GM12878 (cell line): ENCODE measurements around the gene GDPD1. TPM values are rescaled to one million over a fixed set of nuclear protein-coding genes. Genes with fewer than 3 reads are reported as not detected.

Experiments
- ATF2 ChIP-seq: IDR thresholded peaks from 2 replicates; pipeline ENCODE4 v1.6.1; 2012; ENCODE audit warnings: low read length, inconsistent platforms
- ATF3 ChIP-seq: IDR thresholded peaks from 2 replicates; pipeline ENCODE4 v1.6.1; 2011; ENCODE audit warnings: low read depth, mild to moderate bottlenecking, low read length, moderate library complexity, borderline replicate concordance; ENCODE audit errors: extremely low read depth
- BMI1 ChIP-seq: fragments of 450-650 bp; IDR thresholded peaks from 2 replicates; pipeline ENCODE4 v1.6.1; 2016; ENCODE audit warnings: mild to moderate bottlenecking, moderate library complexity, borderline replicate concordance
- CHD2 ChIP-seq: IDR thresholded peaks from 2 replicates; pipeline ENCODE4 v1.6.1; 2011; ENCODE audit warnings: low read depth, low read length, improper control_type of control experiment, borderline replicate concordance
- CHD4 ChIP-seq: fragments of 200-600 bp; sonication (generic); IDR thresholded peaks from 2 replicates; pipeline ENCODE4 v1.6.1; 2016; ENCODE audit warnings: mild to moderate bottlenecking
- CREB1 ChIP-seq: IDR thresholded peaks from 2 replicates; pipeline ENCODE4 v1.6.1; 2012; ENCODE audit warnings: low read depth, mild to moderate bottlenecking, inconsistent platforms
- CREM ChIP-seq: IDR thresholded peaks from 2 replicates; pipeline ENCODE4 v1.6.1; 2014; ENCODE audit warnings: antibody characterized with exemption, low read depth
- E2F8 ChIP-seq: fragments of 450-650 bp; IDR thresholded peaks from 2 replicates; pipeline ENCODE4 v1.6.1; 2018; ENCODE audit warnings: mild to moderate bottlenecking, low read depth, moderate library complexity; ENCODE audit not compliant: partially characterized antibody
- MYB ChIP-seq: fragments of 150-350 bp; IDR thresholded peaks from 2 replicates; pipeline ENCODE4 v1.6.1; 2014; ENCODE audit warnings: mild to moderate bottlenecking, low read depth, low read length, borderline replicate concordance
- MYC ChIP-seq: IDR thresholded peaks from 2 replicates; pipeline ENCODE4 v1.6.1; 2011; ENCODE audit warnings: mild to moderate bottlenecking, low read length, moderate library complexity, inconsistent platforms; ENCODE audit not compliant: insufficient read depth, insufficient replicate concordance, insufficient read length, severe bottlenecking
- NKRF ChIP-seq: fragments of 450-650 bp; conservative IDR thresholded peaks from 2 replicates; pipeline ENCODE4 v1.6.1; 2017; ENCODE audit warnings: mild to moderate bottlenecking, moderate library complexity
- NR2F1 ChIP-seq: fragments of 450-650 bp; conservative IDR thresholded peaks from 2 replicates; pipeline ENCODE4 v1.6.1; 2017; ENCODE audit warnings: mild to moderate bottlenecking
- PAX5 ChIP-seq: IDR thresholded peaks from 2 replicates; pipeline ENCODE4 v1.6.1; 2011; ENCODE audit warnings: low read depth, low read length, borderline replicate concordance
- SMC3 ChIP-seq: IDR thresholded peaks from 2 replicates; pipeline ENCODE4 v1.6.1; 2011; ENCODE audit warnings: low read length, improper control_type of control experiment, borderline replicate concordance
- SP1 ChIP-seq: IDR thresholded peaks from one replicate; pipeline ENCODE4 v1.6.1; 2011; ENCODE audit warnings: low read depth, low read length
- ZNF274 ChIP-seq: IDR thresholded peaks from one replicate; pipeline ENCODE4 v1.8.0; 2011; ENCODE audit not compliant: insufficient read length, insufficient read depth
- polyA plus RNA-seq, 11 experiments: library from polyadenylated mRNA; depleted of rRNA in 4 of 11; unstranded in 6 of 11; stranded (reverse) in 5 of 11; fragments of >200 nt; fragmentation: Nextera tagmentation in 4 of 11; fragmentation: Illumina TruSeq in 1 of 11; extraction: Ambion mirVana in 4 of 11; extraction: Trizol in 1 of 11; gene quantifications; 1 replicate in 1 of 11; 2 replicates in 10 of 11; pipeline versions ENCODE4 v1.2.1 to v1.2.3, GENCODE V29; 2011 to 2016; ENCODE audit warnings: inconsistent platforms in 2 of 11, missing spikeins in 2 of 11, low read depth in 1 of 11
- total RNA-seq, 4 experiments: library from RNA; depleted of rRNA in 3 of 4; stranded (reverse); fragments of >200 nt in 3 of 4; fragmentation: Illumina TruSeq in 1 of 4; extraction: Trizol in 1 of 4; gene quantifications; 2 replicates each; pipeline versions ENCODE4 v1.2.1 to v1.2.3, GENCODE V29; 2013 to 2021
- TF ChIP-seq, protein P1 (sequence below): IDR thresholded peaks from 2 replicates; pipeline ENCODE4 v1.6.1; 2012; ENCODE audit warnings: improper control_type of control experiment, low read depth, low read length; ENCODE audit not compliant: insufficient replicate concordance
- TF ChIP-seq, protein P2 (sequence below): IDR thresholded peaks from 2 replicates; pipeline ENCODE4 v1.6.1; 2012; ENCODE audit warnings: low read depth, low read length, improper control_type of control experiment

The GDPD1 gene
- total and polyA plus RNA-seq, 10 of the 15 experiments (the other 5 are each of a cell fraction or from before 2014, with no cell fraction given): 0.18 to 1.6 (median 0.69) TPM

DNA sequence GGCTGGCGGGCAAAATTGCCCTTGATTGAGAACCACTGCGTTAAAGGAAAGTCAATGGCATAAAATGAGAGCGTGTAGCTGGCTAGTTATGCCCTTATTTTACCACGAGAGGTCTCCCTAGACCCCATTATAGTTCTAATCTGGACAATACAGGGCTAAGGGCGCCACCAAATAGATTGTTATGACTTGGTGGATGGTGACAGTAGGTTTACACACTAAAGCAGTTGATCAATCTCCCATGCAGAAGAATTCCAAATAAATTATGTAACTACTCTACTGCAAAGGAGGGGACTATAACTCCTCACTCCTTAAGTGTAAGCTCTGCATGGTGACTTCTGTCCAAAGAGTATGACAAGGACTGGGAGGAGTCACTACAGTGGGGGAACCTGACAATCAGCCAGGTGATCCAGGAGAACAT is 90.7 kb downstream of the GDPD1 start (continued):
- TF ChIP-seq ZNF274: no peak
- TF ChIP-seq CREB1: no peak
- 0 out of 2 replicates have a peak, but pooled peaks have one; percentile 12 for TF ChIP-seq NR2F1
- no peak for TF ChIP-seq ATF2
- no peak for TF ChIP-seq CHD2
- no peak for TF ChIP-seq CHD4
- no peak for TF ChIP-seq MYB
- no peak for TF ChIP-seq MYC
- TF ChIP-seq, protein P1, sequence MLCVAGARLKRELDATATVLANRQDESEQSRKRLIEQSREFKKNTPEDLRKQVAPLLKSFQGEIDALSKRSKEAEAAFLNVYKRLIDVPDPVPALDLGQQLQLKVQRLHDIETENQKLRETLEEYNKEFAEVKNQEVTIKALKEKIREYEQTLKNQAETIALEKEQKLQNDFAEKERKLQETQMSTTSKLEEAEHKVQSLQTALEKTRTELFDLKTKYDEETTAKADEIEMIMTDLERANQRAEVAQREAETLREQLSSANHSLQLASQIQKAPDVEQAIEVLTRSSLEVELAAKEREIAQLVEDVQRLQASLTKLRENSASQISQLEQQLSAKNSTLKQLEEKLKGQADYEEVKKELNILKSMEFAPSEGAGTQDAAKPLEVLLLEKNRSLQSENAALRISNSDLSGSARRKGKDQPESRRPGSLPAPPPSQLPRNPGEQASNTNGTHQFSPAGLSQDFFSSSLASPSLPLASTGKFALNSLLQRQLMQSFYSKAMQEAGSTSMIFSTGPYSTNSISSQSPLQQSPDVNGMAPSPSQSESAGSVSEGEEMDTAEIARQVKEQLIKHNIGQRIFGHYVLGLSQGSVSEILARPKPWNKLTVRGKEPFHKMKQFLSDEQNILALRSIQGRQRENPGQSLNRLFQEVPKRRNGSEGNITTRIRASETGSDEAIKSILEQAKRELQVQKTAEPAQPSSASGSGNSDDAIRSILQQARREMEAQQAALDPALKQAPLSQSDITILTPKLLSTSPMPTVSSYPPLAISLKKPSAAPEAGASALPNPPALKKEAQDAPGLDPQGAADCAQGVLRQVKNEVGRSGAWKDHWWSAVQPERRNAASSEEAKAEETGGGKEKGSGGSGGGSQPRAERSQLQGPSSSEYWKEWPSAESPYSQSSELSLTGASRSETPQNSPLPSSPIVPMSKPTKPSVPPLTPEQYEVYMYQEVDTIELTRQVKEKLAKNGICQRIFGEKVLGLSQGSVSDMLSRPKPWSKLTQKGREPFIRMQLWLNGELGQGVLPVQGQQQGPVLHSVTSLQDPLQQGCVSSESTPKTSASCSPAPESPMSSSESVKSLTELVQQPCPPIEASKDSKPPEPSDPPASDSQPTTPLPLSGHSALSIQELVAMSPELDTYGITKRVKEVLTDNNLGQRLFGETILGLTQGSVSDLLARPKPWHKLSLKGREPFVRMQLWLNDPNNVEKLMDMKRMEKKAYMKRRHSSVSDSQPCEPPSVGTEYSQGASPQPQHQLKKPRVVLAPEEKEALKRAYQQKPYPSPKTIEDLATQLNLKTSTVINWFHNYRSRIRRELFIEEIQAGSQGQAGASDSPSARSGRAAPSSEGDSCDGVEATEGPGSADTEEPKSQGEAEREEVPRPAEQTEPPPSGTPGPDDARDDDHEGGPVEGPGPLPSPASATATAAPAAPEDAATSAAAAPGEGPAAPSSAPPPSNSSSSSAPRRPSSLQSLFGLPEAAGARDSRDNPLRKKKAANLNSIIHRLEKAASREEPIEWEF: no peak
- TF ChIP-seq ATF3: no peak
- TF ChIP-seq CREM: no peak
- TF ChIP-seq NKRF: no peak
- TF ChIP-seq SP1: no peak
- peak; percentile 95 for TF ChIP-seq SMC3
- TF ChIP-seq, protein P2, sequence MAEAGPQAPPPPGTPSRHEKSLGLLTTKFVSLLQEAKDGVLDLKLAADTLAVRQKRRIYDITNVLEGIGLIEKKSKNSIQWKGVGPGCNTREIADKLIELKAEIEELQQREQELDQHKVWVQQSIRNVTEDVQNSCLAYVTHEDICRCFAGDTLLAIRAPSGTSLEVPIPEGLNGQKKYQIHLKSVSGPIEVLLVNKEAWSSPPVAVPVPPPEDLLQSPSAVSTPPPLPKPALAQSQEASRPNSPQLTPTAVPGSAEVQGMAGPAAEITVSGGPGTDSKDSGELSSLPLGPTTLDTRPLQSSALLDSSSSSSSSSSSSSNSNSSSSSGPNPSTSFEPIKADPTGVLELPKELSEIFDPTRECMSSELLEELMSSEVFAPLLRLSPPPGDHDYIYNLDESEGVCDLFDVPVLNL: no peak
- no peak for TF ChIP-seq E2F8
- no peak for TF ChIP-seq PAX5
- no peak for TF ChIP-seq BMI1
